Lung (tissue), 12 donors: ENCODE data around the gene CFAP20DC. TPM values are rescaled to one million over a fixed set of nuclear protein-coding genes. Genes with fewer than 3 reads are reported as not detected.
"Not testable (repeated sequence)": the region's sequence is repeated elsewhere in the genome, so short reads cannot be mapped to it uniquely, and the experiment has no call there.

Source experiments
- ATAC-seq: fragments of 200-7000 bp; cut with Tn5 transposase; one replicate; pipeline ENCODE4 v1.9.1; 2020; ENCODE audit warnings: moderate number of reproducible peaks; ENCODE audit not compliant: insufficient read depth, low FRiP score
- DNase-seq, 3 donors: peaks; one replicate each; pipeline ENCODE4 v3.0.0-alpha.2; 2013 to 2017
- H3K27ac ChIP-seq, 2 donors: one replicate each; pipeline ENCODE4 v1.5.1; 2013; ENCODE audit warnings: mild to moderate bottlenecking in 2 of 2, moderate library complexity in 2 of 2, control low read depth in 1 of 2, inconsistent platforms in 1 of 2, low read depth in 1 of 2, low read length in 1 of 2
- H3K27me3 ChIP-seq, 3 donors: one replicate each; pipeline ENCODE4 v1.5.1; 2013; ENCODE audit warnings: low read length in 2 of 3; ENCODE audit not compliant: control insufficient read depth in 3 of 3, insufficient read depth in 3 of 3
- H3K36me3 ChIP-seq, 4 donors: one replicate each; pipeline ENCODE4 v1.5.1; 2013; ENCODE audit warnings: low read length in 4 of 4, mild to moderate bottlenecking in 1 of 4, moderate library complexity in 1 of 4; ENCODE audit not compliant: control insufficient read depth in 4 of 4, insufficient read depth in 4 of 4
- H3K4me1 ChIP-seq, 5 donors: one replicate each; pipeline ENCODE4 v1.5.1; 2013; ENCODE audit warnings: low read length in 5 of 5, mild to moderate bottlenecking in 2 of 5, moderate library complexity in 1 of 5; ENCODE audit not compliant: control insufficient read depth in 5 of 5, insufficient read depth in 5 of 5
- H3K4me3 ChIP-seq: one replicate; pipeline ENCODE4 v1.5.1; 2013; ENCODE audit warnings: mild to moderate bottlenecking, control low read depth, moderate library complexity
- H3K9ac ChIP-seq, 2 donors: one replicate each; pipeline ENCODE4 v1.5.1; 2013; ENCODE audit warnings: low read length in 2 of 2, control low read depth in 1 of 2; ENCODE audit not compliant: insufficient read depth in 1 of 2
- H3K9me3 ChIP-seq, 4 donors: one replicate each; pipeline ENCODE4 v1.5.1; 2013; ENCODE audit warnings: low read length in 3 of 4, mild to moderate bottlenecking in 1 of 4, moderate library complexity in 1 of 4; ENCODE audit not compliant: control insufficient read depth in 4 of 4, insufficient read depth in 3 of 4
- WGBS, 2 donors: extraction: QIAGEN DNeasy Blood & Tissue Kit; methylation state at CpG; one replicate each; pipeline ENCODE4 v1.1.7; 2013; 5-methylcytosine and 5-hydroxymethylcytosine counted together
- polyA plus RNA-seq, 2 donors: library from polyadenylated mRNA; stranded (reverse); fragments of 200-250 nt; gene quantifications; one replicate each; pipeline ENCODE4 v1.2.1, GENCODE V29; 2013
- total RNA-seq, 2 donors: library from RNA; depleted of rRNA in 1 of 2; stranded (reverse); fragments of >200 nt in 1 of 2; gene quantifications; one replicate each; pipeline ENCODE4 v1.2.1, GENCODE V29; 2014 to 2021
- TF ChIP-seq, protein P1 (sequence below): IDR thresholded peaks from 2 replicates; pipeline ENCODE4 v1.5.1; 2012; ENCODE audit warnings: mild to moderate bottlenecking; ENCODE audit errors: control extremely low read depth, extremely low read depth
- donor health status: control.
- donor health status: control.
- donor health status: Bipolar disorder and iron deficiency.
- donor health status: healthy.
- donor health status: DM: yes; HTN: yes; CAD: no.

The CFAP20DC gene
- total and polyA plus RNA-seq, 4 donors: 0.47 to 5.4 (median 1.5) TPM

DNA sequence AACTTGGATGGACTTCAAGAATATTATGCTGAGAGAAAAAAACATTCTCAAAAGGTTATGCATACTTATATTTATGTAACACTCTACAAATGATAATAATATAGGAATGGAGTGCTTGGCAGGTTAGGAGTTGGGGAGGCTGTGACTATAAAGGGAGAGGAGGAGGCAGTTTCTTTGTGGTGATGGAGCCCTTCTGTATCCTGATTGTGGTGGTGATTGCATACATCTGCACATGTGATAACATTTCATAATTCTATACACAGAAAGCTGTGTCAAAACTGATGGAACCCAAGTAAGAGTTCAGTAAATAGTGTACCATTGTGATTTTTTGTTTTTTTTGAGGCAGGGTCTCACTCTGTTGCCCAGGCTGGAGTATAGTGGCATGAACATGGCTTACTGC, 351.6 kb downstream of the CFAP20DC start:
- Histone ChIP-seq H3K9me3 (no peaks in the 10 kb centered on the region), H3K9ac (no peak overlapping the region), H3K4me1 (no peaks in the 10 kb centered on the region), H3K36me3 (no peaks in the 10 kb centered on the region), H3K27ac (no peak overlapping the region), H3K4me3 (no peak overlapping the region), H3K27me3 (no peaks in the 10 kb centered on the region)
- TF ChIP-seq, protein P1, sequence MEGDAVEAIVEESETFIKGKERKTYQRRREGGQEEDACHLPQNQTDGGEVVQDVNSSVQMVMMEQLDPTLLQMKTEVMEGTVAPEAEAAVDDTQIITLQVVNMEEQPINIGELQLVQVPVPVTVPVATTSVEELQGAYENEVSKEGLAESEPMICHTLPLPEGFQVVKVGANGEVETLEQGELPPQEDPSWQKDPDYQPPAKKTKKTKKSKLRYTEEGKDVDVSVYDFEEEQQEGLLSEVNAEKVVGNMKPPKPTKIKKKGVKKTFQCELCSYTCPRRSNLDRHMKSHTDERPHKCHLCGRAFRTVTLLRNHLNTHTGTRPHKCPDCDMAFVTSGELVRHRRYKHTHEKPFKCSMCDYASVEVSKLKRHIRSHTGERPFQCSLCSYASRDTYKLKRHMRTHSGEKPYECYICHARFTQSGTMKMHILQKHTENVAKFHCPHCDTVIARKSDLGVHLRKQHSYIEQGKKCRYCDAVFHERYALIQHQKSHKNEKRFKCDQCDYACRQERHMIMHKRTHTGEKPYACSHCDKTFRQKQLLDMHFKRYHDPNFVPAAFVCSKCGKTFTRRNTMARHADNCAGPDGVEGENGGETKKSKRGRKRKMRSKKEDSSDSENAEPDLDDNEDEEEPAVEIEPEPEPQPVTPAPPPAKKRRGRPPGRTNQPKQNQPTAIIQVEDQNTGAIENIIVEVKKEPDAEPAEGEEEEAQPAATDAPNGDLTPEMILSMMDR: no peak
- DNase-seq (no peak), ATAC-seq (no peak)

DNA sequence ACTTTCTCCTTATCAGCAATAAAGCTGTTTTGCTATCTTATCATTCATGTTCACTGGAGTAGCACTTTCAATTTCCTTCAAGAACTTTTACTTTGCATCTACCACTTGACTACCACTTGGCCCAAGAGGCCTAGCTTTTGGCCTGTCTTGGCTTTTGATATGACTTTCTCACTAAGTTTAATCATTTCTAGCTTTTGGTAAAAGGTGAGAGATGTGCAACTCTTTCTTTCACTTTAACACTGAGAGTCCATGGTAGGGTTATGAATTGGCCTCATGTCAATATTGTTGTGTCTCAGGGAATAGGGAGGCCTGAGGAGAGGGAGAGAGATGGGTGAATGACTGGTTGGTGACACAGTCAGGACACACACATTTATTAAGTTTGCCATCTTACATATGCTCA, 352.3 kb downstream of the CFAP20DC start:
- Histone ChIP-seq H3K27ac (no peak overlapping the region), H3K27me3 (no peaks in the 10 kb centered on the region), H3K4me3 (no peak overlapping the region), H3K9me3 (no peaks in the 10 kb centered on the region), H3K36me3 (no peaks in the 10 kb centered on the region), H3K9ac (no peak overlapping the region), H3K4me1 (no peaks in the 10 kb centered on the region)
- DNase-seq (peak in 1 of 3 donors; percentile 46), ATAC-seq (no peak)
- TF ChIP-seq, protein P1: no peak

DNA sequence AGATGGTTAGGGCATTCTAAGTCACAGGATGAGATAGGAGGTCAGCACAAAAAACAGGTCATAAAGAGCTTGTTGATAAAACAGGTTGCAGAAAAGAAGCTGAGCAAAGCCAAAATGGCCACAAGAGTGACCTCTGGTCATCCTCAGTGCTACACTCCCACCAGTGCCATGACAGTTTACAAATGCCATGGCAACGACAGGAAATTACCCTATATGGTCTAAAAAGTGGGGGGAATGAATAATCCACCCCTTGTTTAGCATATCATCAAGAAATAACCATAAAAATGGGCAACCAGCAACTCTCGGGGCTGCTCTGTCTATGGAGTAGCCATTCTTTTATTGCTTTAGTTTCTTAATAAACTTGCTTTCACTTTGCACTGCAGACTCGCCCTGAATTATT, 353.0 kb downstream of the CFAP20DC start:
- not testable (repeated sequence) for H3K9ac ChIP-seq, DNase-seq, H3K27ac ChIP-seq, H3K4me3 ChIP-seq, H3K36me3 ChIP-seq, H3K27me3 ChIP-seq, H3K4me1 ChIP-seq, ATAC-seq, H3K9me3 ChIP-seq
- WGBS, 2 donors: 89 to 93% methylated on average over 3 of the region's 3 CpGs

DNA sequence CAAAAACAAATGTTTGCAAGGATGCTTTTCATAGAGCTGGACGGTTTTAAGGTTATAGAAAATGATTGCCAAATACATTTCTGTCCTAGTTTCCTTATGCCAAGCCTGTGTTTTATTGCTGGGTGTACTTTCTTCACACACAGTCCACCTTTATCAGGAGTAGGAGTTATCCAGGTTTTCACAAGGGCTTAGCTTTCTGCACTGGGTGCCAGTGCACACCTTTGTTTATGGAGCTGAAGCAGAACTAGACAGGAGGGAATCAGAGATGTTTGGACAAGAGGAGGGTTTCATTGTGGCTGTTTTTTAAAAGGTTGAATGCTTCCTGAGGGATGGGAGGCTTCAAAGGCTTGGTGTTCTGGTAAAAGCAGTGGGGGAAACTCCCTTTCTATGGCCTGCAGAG, 353.7 kb downstream of the CFAP20DC start:
- Histone ChIP-seq H3K9me3 (peaks cover 0 to 5% (median 1%) of the 10 kb centered on the region in 4 donors), H3K4me1 (no peaks in the 10 kb centered on the region), H3K36me3 (no peaks in the 10 kb centered on the region), H3K9ac (no peak overlapping the region), H3K27ac (no peak overlapping the region), H3K4me3 (no peak overlapping the region), H3K27me3 (no peaks in the 10 kb centered on the region)
- ATAC-seq: no peak
- TF ChIP-seq, protein P1: no peak
- WGBS, 2 donors: 75 to 77% methylated on average over 1 of the region's 1 CpG
- DNase-seq: no peak

DNA sequence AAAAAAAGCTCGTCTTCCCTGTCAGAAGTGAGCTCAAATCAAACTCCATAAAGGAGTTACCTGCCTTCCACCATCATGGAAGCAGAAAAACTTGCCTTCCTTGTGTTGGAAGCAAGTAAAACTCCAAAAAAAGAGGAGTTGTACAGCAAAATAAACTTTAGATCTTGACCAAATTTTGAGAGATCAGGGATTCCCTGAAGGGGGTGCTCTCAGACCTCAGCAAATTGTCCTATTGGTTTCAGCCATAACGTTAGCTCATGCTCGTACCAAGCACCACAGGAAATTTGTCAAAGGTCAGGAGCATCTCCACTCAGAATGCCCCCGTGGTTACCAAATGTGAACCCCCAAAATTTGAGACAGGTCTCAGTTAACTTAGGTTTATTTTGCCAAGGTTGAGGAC, 354.5 kb downstream of the CFAP20DC start:
- H3K9me3 ChIP-seq, H3K4me3 ChIP-seq, H3K27ac ChIP-seq, H3K9ac ChIP-seq, H3K27me3 ChIP-seq, DNase-seq, H3K36me3 ChIP-seq, ATAC-seq, H3K4me1 ChIP-seq: not testable (repeated sequence)
- WGBS, 2 donors: 82 to 88% methylated on average over 4 of the region's 4 CpGs
